C4-2B (cell line): ENCODE results near the gene RAB12.

Source experiments
- H3K27ac ChIP-seq: fragments of 450-650 bp; 2 replicates; pipeline ENCODE4 v1.5.1; 2017
- CTCF ChIP-seq: fragments of 450-650 bp; conservative IDR thresholded peaks from 2 replicates; pipeline ENCODE4 v1.5.1; 2017; ENCODE audit warnings: mild to moderate bottlenecking
- ZFX ChIP-seq: fragments of 450-650 bp; IDR thresholded peaks from 2 replicates; pipeline ENCODE4 v1.6.1; 2017

RAB12 gene

GRCh38 chr18:8673256-8674209, 64.3 kb downstream of the RAB12 start:
- TF ChIP-seq CTCF, result no peak
- TF ChIP-seq ZFX, result no peak
- no peak overlapping the region for H3K27ac ChIP-seq

DNA sequence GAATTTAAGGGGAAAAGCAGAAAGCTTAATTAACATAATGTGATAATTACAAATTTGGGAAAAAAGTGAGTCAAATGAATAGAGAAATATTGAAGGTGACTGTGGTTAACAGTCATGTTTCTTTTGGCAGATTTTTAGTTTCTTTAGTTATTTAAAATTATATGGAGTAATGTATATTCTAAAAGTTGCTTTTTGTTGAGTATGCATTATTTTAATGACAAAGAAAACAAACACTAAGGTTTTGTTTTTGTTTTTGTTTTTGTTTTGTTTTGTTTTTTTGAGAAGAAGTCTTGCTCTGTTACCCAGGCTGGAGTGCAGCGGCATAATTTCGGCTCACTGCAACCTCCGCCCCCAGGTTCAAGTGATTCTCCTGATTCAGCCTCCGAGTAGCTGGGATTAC, 65.8 kb downstream of the RAB12 start:
- no peak overlapping the region for H3K27ac ChIP-seq
- no peak for TF ChIP-seq ZFX
- TF ChIP-seq CTCF, result no peak

DNA sequence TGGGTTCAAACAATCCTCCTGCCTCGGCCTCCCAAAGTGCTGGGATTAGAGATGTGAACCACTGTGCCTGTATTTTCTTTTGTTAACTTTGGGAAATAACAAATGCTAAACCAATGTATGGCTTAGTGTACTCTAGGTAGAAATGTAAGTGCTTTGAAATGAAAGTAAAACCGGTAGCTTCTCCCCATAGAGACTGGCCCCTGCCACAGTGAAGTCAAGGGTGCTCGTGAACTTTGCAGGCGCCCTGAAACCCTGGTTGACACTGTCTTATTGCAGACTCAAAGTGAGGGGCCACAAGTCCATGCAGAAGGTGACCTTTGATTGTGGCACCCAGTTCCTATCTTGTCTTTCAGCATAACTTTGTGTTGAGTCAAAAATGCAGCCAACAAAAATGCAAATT, 72.0 kb downstream of the RAB12 start:
- no peak overlapping the region for H3K27ac ChIP-seq
- TF ChIP-seq ZFX, result no peak
- no peak for TF ChIP-seq CTCF

- TF ChIP-seq ZFX (no peak), CTCF (no peak)
- no peak overlapping the region for H3K27ac ChIP-seq
Observed at GRCh38 chr18:8684577-8684976, 75.3 kb downstream of the RAB12 start.

DNA sequence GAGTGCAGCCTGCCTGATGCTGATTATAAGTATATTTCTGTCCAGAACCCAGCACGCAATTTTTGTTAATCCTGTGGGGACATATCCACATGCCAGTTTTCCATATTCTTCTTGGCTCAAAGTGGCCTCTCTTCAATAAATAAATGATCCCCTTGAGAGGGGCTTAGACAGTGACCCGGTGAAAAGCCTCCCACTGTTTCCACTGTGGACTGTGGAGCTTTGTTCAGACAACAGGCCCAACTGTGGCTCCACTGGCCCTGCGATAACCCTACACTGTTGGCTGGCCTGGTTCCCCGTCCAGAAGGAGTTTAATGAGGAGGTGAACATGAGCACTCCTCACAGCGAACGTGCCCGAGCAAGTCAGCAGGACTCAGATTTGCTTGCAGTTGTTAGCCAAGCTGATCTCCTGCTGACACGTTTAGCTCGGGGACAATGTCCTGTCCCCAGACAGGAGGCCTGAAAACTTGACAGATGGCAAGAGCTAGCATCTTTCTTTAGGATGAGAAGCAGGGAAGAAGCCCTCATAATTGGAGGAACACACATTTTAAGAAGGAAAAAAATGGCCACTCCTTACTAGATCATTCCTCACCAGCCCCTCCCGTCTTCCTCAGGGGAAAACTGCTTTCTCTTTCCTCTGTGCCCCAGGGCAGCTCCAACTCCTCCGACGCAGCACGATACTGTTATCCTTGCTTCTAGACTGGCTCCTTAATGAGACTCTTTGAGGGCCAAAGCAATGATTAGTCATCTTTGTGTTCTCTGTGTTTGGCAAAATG, 76.1 kb downstream of the RAB12 start:
- H3K27ac ChIP-seq, result no peak overlapping the region
- TF ChIP-seq ZFX (no peak), CTCF (no peak)

DNA sequence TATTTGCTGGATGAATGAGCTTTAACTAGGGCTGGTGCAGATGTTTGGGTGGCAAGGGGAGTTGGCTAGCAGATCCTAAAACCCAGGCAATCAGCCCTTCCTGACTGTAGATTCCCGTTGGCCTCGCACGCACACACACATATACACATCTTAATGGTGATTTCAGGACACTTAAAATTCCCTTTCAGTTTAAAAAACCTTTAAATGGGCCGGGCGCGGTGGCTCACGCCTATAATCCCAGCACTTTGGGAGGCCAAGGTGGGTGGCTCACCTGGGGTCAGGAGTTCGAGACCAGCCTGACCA, 76.6 kb downstream of the RAB12 start:
- H3K27ac ChIP-seq, result no peak overlapping the region
- no peak for TF ChIP-seq ZFX
- TF ChIP-seq CTCF, result no peak

- H3K27ac ChIP-seq, result no peak overlapping the region
- no peak for TF ChIP-seq CTCF
- TF ChIP-seq ZFX, result no peak
Observed at GRCh38 chr18:8686611-8687010, 77.4 kb downstream of the RAB12 start.
